GM18907 (cell line): Measurements from ENCODE around the gene WNT3.

ENCODE experiments used
- ATAC-seq: cut with Tn5 transposase; IDR thresholded peaks from one replicate; pipeline ENCODE4 v1.9.1; 2021; ENCODE audit warnings: mild to moderate bottlenecking, moderate library complexity; ENCODE audit not compliant: unreplicated experiment

WNT3 gene

DNA sequence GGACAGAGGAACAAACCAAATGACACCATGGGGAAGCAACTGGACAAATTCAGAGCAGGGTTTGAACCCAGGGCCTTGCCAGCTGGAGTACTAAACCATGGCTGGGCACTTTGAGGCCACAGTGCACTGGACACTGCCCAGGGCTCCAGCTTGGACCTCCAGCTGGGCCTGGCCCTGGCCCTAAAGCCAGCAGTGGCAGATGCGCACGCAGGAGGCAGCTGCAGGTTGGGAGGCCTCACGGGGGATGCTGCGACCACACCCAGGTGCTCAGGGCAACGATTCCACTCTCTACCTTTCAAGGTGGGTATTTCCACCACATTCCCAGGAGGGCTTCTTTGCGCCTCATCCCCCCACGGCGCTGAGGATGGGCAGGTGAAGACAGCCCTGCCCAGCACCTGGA is 28.9 kb downstream of the WNT3 start:
- ATAC-seq = no peak

GRCh38 chr17:46788796-46789195 is 29.7 kb downstream of the WNT3 start:
- no peak for ATAC-seq

DNA sequence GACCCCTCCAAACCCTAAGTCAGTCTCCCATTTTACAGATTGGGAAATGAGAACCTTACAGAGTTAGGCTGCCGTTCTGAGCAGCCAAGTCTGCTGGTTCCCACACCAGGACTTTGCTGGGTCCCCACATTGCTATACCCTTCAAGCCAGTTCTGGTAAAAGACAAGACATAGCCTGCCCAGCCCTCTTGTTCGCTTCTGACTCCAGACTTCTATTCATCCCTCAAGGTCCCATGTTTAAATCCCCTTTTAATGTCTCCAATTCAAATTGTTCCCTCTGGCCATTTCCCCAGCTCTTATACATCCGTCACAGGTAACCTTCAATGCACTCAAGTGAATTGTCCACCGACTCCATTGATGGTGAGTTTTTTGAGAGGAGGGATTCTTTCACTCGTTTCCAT is 30.2 kb downstream of the WNT3 start:
- no peak for ATAC-seq

GRCh38 chr17:46787478-46787877 is 31.0 kb downstream of the WNT3 start:
- ATAC-seq = no peak

DNA sequence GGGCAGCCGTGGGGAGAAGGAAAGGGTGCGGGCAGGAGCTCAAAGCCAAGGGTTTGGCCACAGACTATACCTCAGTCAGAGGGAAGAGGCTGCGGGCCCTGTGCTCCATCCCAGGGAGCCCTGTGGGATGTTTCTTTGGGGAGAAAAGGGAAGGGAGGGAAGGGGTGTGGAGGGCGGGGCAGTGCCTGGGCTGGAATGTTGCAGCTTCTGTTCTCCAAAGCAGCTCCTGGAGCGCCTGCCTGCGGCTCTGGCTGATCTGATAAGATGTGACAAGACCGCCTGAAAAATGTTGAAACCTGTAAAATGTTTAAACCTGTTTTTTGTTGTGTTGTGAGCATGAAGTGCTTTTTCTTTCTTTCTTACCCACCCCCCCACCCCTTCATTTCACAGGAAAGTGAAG is 32.8 kb downstream of the WNT3 start:
- ATAC-seq = no peak

- ATAC-seq = no peak
Measured at GRCh38 chr17:46783031-46783593, 35.4 kb downstream of the WNT3 start.

- no peak for ATAC-seq
Measured at GRCh38 chr17:46782250-46782953, 36.1 kb downstream of the WNT3 start.

DNA sequence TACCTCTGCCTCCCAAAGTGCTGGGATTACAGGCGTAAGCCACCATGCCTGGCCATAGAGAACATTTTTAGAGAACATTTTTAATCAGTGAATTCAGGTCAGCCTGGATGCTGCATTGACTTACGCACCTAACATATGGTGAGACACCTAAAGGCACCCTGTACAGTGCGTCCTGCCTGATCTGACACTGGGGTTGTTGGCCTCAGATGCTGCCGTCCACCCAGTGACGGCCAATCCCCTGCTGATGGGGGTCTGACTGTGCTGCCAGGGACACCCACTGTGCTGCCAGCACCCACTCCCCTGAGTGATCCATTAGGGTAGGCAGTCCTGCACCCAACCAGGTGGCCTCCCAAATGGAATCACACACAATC is 38.5 kb downstream of the WNT3 start:
- no peak for ATAC-seq

- ATAC-seq = no peak
Measured at GRCh38 chr17:46777943-46778915, 40.3 kb downstream of the WNT3 start.

DNA sequence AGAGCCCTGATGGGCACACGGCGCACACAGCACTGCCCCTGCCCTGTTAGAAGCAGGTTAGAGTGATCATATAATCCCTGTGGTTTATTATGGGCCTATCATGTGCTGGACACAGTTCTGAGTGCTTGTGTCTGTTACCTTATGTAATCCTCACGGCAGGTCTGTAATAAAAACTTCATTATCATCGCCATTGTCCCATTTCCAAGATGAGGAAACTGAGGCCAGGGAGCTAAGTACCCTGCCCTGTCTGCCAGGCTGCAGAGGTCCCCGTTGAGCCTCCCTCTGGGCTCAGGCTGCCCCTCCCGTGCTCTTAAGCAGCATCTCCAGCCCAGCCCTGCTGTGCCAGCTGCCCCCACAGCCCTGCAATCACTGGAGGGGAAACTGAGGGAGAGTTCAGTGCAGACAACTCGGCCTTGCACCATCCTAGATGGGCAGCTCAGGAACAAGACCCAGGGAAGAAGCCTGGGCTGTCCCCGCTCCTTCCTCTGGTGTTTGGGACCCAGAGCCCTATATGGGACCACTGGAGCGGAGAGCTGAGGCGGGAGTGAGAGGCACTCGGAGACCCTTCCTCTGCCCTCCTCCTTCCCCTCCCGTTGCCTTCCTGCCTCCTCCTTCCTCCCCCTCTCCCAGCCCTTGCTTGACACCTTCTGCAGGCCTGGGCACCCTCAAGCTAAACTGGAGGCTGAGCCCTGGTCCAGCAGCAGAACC is 42.0 kb downstream of the WNT3 start:
- ATAC-seq = no peak

- ATAC-seq = no peak
Measured at GRCh38 chr17:46774108-46774737, 44.3 kb downstream of the WNT3 start.

- ATAC-seq = no peak
Measured at GRCh38 chr17:46773676-46774075, 44.8 kb downstream of the WNT3 start.

DNA sequence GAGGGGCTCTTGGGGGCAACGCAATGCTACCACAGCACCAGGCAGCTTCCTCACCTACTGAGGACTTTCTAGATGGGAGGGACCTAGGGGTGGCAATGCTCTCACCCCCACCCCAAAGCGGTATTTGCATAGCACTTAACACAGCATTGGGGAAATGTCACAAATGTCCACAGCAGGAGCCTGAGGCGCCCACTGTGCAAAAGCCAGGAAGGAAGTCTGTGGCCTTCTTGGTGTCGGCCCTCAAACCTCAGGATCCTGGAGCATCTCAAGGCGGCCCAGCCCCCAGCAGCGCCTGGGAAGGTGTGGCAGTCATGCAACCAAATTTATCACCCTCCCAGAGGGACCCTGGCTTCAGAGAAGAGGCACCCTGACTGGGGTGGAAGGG is 45.3 kb downstream of the WNT3 start:
- ATAC-seq = no peak

DNA sequence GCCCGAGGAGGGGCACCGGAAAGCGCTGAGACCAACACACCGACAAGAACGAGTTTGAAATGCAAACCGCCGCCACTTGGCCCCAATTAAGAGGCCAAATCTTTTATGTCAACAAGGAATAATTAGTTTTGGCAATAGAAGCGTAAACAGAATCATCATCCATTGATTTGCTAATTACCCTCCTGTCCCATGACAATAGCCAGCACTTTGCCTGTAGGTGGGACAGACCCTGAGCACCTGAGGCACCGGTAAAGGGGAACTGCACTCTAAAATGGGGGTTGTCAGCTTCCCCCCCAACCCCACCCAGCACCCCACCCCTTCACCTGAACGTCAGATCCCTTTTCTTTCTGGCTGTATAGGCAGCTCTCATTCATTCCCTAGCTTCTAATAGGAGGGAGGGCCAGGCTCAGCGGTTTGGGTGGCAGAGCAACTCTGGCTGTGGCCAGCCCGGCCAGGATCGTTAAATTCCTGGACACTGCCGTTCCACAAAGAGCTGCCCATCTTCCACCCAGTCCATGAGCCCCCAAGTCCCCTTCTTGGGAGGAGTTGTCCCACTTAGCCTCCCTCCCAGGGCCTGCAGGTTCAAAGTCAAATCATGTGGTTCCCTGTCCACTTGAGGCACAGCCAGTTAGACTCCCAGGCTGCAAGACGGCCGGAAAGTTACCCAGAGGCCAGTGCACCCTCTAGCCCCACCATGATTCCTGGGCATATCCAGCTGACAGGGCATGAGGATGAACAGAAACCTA is 45.8 kb downstream of the WNT3 start:
- ATAC-seq = no peak

DNA sequence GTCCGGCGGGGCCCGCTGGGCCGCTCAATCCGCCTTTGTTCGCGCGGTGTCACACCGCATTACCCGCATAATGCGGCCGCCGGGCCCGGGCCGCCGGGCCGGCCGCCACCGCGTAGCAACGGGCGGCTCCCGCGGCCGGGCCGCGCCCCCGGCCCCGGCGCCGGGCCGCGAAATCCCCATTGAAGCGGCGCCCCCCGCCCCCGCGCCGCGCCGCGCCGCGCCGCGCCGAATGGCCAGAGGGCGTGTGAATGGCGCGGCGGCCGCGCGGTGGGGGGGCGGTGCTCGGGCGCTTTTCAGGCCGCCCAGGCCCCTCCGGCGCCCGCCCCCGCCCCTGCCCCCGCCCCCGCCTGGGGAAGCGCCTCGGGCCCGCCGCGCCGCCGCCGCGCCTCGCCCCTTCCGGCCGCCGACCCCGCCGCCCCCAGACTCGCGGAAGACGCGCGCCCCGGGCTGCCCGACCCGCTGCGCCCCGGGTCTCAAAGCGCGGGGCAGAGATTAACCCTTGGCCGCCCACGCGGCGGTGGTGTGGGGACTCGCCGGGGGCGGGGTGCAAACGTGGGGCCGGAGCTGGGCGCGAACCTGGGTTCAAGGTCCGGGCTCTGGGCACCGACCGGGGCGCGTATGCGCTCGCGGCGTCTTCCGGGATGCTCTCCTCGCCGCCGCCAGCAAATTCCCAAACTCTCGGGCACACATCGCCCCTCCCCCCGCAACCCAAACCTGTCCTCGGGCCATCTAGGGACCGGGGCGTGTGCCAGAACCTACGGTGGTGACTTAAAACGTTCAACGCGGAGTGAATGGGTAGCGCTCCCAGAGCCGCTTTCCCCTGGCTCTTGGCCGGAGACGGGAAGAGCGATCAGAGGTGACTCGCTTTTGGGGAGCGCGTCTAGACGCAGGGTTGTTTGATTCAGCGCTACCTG is 46.7 kb downstream of the WNT3 start:
- ATAC-seq = no peak

DNA sequence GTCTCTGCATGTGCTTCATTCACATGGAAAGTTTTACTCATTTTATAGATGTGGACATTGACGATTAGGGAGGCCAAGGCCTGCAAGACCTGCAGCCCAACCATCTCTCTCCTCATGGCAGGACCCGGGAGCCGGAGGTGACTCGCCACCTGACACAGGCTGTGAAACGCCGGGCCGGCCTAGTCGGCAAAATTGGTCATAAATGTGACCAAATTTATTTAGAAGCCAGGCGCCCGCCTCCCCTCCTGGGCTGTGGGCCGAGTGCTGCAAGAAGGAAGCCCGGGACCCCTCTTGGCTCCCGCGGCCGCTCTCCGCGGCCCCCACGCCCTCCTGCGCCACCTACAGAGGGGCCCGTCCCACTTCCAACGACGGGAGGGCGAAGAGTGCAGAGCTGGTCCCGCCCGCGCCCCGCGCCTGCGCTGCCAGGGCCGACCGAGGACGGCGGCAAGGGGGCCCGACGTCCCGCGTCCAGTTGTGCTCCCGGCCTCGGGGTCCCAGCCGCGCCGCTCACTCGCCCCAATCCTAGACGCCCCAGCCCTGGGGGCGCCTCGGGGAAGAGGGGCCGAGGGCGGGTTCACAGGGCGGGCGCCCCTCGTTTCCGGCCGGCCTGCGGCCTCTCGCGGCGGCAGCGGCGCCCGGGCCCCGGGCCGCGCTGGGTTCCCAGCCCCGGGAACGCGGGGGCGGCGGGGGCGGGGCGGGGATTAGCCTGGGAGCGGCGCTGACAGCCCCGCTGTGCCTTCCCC is 47.5 kb downstream of the WNT3 start:
- ATAC-seq = no peak

DNA sequence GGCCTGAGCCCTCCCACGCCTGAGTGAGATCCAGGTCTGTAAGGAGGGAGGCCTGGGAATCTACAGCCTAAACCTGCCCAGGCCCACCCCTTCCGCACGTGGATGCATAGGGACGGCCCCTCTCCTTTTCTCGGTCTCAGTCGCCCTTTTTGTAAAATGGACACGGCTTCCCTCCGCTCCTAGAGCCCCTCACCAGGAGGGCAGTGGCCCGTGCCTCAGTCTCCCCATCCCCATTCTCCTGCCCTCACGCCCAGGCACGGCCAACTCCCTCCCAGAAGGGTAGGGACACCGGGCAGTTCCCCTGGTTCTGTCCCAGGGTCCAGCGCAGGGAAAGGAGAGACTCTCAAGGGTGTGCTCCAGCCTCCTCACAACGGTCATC is 48.1 kb downstream of the WNT3 start:
- ATAC-seq = no peak
